ENCODE data around the gene CCL17.

The CCL17 gene

DNA sequence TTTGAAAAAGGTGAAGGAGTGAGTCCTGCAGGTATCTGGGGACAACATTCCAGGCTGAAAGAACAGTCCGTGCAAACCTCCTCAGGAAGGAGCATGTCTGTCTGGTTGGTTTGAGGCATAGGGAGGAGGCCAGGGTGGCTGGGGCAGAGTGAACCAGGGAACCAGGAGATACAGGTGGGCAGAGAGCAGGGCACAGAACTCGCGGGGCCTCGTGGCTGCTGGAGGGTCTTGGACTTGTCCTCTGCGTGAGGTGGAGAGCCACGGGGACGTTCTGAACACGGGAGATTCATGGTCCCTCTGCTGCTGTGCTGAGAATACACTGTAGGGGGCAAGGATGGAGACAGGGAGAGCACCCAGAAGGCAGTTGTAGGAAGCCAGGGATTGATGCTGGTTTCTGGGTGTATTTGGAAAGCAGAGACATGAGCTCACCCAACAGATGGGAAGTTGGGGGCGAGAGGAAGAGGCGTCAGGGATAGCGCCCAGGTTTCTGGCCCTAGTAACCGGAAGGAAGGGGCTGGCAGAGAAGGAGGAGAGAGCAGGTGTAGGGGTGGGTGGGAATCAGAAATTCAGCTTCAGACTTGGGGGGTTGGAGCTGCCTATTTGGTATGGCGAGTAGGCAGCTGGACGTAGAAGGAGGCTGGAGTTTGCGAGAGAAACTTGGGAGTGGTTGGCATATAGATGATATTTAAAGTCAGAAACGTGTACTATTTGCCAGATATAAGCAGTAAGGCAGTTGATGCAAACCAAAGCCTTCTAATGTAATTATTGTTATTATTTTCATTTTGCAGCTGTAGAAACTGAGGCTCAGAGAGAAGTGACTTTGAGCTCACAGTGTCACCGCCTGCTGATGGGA, at the start of gene CCL17:
Gene CCL17, plus strand, starts transcription at position 803 of the 853 bp plus-strand sequence. CDS start 9,166 bp downstream, outside the sequence.
- no peaks in the 10 kb centered on the region for H3K36me3 ChIP-seq (ENCODE audit: insufficient read depth)
- H3K27me3 ChIP-seq (ENCODE audit: insufficient read depth, low read depth) = 0 out of 2 replicates have a peak, but pooled peaks cover 2% of the 10 kb centered on the region
- no peak within 1 kb of the TSS for H2AFZ ChIP-seq (ENCODE audit: low read depth)
- H3K4me3 ChIP-seq (IDR thresholded peaks at IDR 0.05; ENCODE audit: insufficient read depth, low read depth, low read length) = no peak within 1 kb of the TSS
- no peak within 1 kb of the TSS for H3K4me2 ChIP-seq
- H3K4me1 ChIP-seq (ENCODE audit: low read depth, poor library complexity, severe bottlenecking) = no peaks in the 10 kb centered on the region
- H3K79me2 ChIP-seq (ENCODE audit: insufficient read depth, low read depth) = no peaks in the 10 kb centered on the region
- H3K9ac ChIP-seq = no peak within 1 kb of the TSS
- H3K27ac ChIP-seq = no peak within 1 kb of the TSS
- H4K20me1 ChIP-seq (ENCODE audit: insufficient read depth) = no peaks in the 10 kb centered on the region
- no peak for TF ChIP-seq CTCF (conservative IDR thresholded peaks at IDR 0.05; ENCODE audit: low read depth, low read length)

DNA sequence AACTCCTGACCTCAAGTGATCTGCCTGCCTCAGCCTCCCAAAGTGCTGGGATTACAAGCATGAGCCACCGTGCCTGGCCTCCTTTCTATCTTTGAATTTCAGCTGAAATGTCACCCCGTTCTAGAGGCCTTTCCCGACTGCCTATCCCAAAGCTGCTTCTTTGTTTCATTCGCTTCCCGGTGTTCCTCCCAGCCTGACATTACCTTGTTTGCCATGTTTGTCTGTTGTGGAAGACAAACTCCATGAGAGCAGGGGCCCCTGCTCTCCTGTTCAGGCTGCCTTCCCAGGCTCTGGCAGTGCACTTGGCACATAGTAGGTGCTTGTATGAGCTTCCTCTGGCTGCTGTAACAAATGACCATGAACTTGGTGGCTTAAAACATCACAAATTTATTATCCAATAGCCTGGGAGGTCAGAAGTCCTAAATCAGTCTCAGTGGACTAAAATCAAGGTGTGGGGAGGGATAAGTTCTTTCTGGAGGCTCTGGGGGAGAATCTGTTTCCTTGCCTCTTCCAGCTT, 48.6 kb upstream of the CCL17 start:
- Histone ChIP-seq H3K4me2 (no peak overlapping the region), H3K9ac (no peak overlapping the region), H4K20me1 (ENCODE audit: insufficient read depth) (no peaks in the 10 kb centered on the region), H3K4me1 (ENCODE audit: low read depth, poor library complexity, severe bottlenecking) (no peaks in the 10 kb centered on the region), H3K27me3 (ENCODE audit: insufficient read depth, low read depth) (no peaks in the 10 kb centered on the region), H3K27ac (no peak overlapping the region), H3K4me3 (IDR thresholded peaks at IDR 0.05; ENCODE audit: insufficient read depth, low read depth, low read length) (no peak overlapping the region), H3K79me2 (ENCODE audit: insufficient read depth, low read depth) (no peaks in the 10 kb centered on the region), H3K36me3 (ENCODE audit: insufficient read depth) (no peaks in the 10 kb centered on the region), H2AFZ (ENCODE audit: low read depth) (no peak overlapping the region)
- TF ChIP-seq CTCF (conservative IDR thresholded peaks at IDR 0.05; ENCODE audit: low read depth, low read length) = no peak

DNA sequence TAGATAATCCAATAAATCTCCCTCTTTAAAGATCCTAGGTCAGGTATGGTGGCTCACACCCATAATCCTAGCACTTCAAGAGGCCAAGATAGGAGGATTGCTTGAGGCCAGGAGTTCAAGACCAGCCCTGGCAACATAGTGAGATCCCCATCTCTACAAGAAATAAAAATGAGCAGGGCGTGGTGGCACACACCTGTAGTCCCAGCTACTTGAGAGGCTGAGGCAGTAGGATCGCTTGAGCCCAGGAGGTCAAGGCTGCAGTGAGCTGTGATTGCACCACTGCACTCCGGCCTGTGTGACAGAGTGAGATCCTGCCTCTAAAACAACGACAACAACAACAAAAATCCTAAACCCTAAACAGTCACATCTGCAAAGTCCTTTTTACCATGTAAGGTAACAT, 48.0 kb upstream of the CCL17 start:
- H3K79me2 ChIP-seq (ENCODE audit: insufficient read depth, low read depth) = no peaks in the 10 kb centered on the region
- no peak overlapping the region for H2AFZ ChIP-seq (ENCODE audit: low read depth)
- H3K4me3 ChIP-seq (IDR thresholded peaks at IDR 0.05; ENCODE audit: insufficient read depth, low read depth, low read length) = no peak overlapping the region
- no peaks in the 10 kb centered on the region for H4K20me1 ChIP-seq (ENCODE audit: insufficient read depth)
- TF ChIP-seq CTCF (conservative IDR thresholded peaks at IDR 0.05; ENCODE audit: low read depth, low read length) = no peak
- no peaks in the 10 kb centered on the region for H3K27me3 ChIP-seq (ENCODE audit: insufficient read depth, low read depth)
- no peak overlapping the region for H3K27ac ChIP-seq
- no peaks in the 10 kb centered on the region for H3K36me3 ChIP-seq (ENCODE audit: insufficient read depth)
- H3K4me1 ChIP-seq (ENCODE audit: low read depth, poor library complexity, severe bottlenecking) = no peaks in the 10 kb centered on the region
- no peak overlapping the region for H3K4me2 ChIP-seq
- H3K9ac ChIP-seq = no peak overlapping the region

- no peaks in the 10 kb centered on the region for H3K79me2 ChIP-seq (ENCODE audit: insufficient read depth, low read depth)
- no peaks in the 10 kb centered on the region for H4K20me1 ChIP-seq (ENCODE audit: insufficient read depth)
- H3K9ac ChIP-seq = no peak overlapping the region
- H3K4me3 ChIP-seq (IDR thresholded peaks at IDR 0.05; ENCODE audit: insufficient read depth, low read depth, low read length) = no peak overlapping the region
- no peak for TF ChIP-seq CTCF (conservative IDR thresholded peaks at IDR 0.05; ENCODE audit: low read depth, low read length)
- no peak overlapping the region for H3K4me2 ChIP-seq
- H3K4me1 ChIP-seq (ENCODE audit: low read depth, poor library complexity, severe bottlenecking) = no peaks in the 10 kb centered on the region
- no peaks in the 10 kb centered on the region for H3K27me3 ChIP-seq (ENCODE audit: insufficient read depth, low read depth)
- no peak overlapping the region for H2AFZ ChIP-seq (ENCODE audit: low read depth)
- no peak overlapping the region for H3K27ac ChIP-seq
- H3K36me3 ChIP-seq (ENCODE audit: insufficient read depth) = no peaks in the 10 kb centered on the region
These were observed 47.1 kb upstream of the CCL17 start for GRCh38 chr16:57357330-57358085.
